A172 (cell line): ENCODE measurements around the gene TLX2. TPM values are rescaled to one million over a fixed set of nuclear protein-coding genes. Genes with fewer than 3 reads are reported as not detected.
A peak's percentile ranks its signal among the peaks of the same experiment; 100 is the strongest.
"Not testable (repeated sequence)": the region's sequence is repeated elsewhere in the genome, so short reads cannot be mapped to it uniquely, and the experiment has no call there.

Source experiments
- DNase-seq: peaks from one replicate; pipeline ENCODE4 v3.0.0-alpha.2; 2015; ENCODE audit warnings: low spot score
- total RNA-seq: library from RNA; depleted of rRNA; stranded (reverse); fragments of >200 nt; shearing (Covaris generic); gene quantifications from 2 replicates; pipeline ENCODE4 v1.2.3, GENCODE V29; 2014; rRNA removed

Gene TLX2
- total RNA-seq, 1 experiment from 2014 or later, result 0.90 TPM

DNA sequence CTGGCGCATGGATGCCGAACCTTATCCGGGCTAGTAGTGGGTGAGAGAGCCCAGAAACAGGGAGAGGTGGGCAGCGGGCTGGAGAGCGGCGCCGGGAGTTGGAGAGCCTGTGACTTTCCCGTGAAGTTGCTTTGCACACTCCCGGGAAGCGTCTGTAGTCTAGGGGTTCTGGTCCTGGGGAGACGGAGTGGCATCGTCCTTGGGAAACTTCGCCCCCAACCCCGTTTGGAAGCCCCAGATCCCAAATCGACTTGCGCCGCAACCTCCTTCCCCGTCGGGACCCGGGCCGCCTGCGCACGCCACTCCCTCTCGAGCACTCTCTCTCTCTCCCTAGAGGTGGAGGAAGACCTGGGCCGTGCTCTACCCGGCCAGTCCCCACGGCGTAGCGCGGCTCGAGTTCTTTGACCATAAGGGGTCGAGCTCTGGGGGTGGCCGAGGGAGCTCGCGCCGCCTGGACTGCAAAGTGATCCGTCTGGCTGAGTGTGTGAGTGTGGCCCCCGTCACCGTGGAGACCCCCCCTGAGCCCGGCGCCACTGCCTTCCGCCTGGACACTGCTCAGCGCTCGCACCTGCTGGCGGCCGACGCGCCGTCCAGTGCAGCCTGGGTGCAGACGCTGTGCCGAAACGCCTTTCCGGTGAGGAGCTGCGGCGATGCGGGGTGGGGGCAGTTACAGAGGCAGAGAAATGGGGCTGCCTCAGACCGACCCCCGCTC, 40.7 kb downstream of the TLX2 start:
- DNase-seq, result peak; percentile 41

DNA sequence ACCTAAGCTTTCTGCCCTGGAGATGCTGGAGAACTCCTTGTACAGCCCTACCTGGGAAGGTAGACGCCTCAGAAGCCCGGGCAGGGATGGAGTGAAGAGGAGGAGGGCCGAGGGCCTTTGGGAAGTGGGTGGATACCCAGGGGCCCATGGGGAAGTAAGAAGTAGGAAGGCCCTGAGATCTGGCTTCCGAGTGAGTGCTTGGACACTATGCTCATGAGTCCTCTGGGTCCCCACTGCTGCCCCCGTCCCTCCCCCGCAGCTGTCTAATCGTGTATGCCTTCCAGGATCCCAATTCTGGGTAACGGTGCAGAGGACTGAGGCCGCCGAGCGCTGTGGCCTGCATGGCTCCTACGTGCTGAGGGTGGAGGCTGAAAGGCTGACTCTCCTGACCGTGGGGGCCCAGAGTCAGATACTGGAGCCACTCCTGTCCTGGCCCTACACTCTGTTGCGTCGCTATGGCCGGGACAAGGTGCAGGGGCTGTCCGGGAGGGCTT, 41.4 kb downstream of the TLX2 start:
- DNase-seq, result no peak

DNA sequence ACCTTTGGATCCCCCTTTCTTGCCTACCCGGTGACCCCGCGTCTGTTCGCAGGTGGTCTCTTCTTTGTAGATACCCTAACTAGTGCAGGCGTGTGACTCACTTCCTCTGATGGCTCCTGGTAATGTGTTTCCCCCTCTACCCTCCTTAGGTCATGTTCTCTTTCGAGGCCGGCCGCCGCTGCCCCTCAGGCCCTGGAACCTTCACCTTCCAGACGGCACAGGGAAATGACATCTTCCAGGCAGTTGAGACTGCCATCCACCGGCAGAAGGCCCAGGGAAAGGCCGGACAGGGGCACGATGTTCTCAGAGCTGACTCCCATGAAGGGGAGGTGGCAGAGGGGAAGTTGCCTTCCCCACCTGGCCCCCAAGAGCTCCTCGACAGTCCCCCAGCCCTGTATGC, 41.9 kb downstream of the TLX2 start:
- DNase-seq, result no peak

DNA sequence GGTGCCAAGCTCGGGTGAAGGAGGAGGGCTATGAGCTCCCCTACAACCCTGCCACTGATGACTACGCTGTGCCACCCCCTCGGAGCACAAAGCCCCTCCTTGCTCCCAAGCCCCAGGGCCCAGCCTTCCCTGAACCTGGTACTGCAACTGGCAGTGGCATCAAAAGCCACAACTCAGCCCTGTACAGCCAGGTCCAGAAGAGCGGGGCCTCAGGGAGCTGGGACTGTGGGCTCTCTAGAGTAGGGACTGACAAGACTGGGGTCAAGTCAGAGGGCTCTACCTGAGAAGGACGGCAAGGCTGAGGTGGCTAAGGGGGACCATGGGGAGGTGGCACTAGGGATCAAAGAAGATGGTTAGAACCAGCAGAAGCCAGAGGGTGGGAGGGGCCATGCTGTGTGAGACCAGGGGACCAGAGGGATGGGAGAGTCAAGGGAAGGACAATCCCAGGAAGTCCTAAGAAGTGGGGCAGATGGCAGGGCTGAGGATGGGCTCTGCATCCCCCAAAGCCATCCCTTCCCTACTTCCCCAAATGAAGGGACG, 42.7 kb downstream of the TLX2 start:
- DNase-seq, result no peak

DNA sequence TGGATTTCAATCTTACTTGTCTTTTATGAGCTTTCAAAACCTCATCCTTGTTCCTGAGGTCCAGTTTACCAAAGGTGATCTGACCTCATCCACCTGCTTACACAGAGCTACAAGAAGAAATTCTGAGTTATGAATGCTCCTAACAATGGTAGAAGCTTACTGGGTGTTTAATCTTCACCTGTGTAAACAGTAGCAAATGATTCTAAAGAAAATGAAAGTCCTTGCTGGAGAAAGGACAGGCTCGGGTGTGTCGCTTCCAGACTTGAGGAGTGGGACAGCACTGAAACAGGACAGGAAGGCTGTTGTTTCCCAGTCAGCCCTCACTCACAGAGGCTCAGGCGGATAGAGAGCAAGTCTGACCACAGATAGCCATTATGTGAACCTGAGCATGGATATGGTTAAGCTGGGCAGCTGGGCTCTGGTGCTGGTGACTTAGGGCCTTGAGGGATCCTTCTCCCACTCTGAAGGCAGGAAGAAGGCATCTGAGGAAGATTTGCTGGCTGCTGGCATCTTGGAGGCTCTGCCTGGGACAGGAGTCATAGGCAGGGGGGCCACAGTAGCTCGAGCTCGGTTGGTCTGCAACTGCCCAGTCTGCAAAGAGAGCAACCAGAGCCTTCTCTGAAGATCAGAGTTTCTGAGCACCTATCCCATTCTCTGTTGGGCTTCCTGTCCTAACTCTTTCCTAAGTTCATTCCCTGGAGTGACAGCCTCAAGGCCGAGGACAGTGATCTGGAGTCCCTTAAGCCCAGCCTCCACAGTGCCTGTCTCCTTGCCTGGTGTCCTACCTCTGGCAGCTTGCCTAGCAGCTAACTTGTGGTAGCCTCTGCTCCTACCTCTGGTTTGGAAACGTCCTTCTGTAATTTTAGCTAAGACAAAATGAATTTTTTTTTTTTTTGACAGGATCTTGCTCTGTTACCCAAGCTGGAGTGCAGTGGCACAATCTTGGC, 44.3 kb downstream of the TLX2 start:
- DNase-seq, result no peak

DNA sequence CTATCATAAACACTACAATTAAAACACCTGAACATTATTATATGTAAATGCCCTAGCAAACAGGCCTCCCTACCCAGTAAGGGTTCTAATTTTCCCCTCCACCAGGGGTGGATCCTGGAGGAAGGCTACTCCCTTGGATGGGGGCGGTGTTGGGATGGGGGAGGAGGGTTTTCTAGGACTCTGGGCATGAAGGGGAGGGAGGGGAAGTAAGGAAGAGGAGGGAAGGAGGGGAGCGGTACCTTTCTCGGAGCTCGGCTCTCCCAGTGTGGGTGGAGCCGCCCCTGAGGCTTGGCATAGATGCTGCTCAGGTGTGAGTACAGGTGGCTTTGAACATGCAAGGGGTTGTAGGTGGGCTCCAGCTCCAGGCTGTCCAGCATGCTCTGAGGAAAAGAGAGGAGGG, 45.7 kb downstream of the TLX2 start:
- no peak for DNase-seq

DNA sequence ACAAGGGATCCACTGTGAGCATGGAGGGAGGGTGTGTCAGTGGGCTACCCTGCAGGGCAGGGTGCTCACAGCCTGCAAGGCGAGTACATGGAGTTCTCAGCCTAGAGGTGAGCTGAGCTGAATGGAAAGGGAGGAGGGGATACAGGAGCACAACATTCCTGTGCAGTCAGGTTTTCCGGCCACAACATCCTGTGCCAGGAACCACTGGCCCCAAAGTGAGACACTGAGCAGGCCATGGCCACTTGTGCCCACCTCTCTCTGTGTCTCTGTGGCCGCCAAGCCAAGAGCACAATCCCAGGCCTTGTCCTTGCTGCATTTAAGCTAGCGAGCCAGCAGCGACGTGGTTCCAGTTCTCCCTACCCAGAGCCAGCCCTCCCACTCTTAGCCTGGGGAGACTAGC, 46.3 kb downstream of the TLX2 start:
- peak; percentile 59 for DNase-seq

DNA sequence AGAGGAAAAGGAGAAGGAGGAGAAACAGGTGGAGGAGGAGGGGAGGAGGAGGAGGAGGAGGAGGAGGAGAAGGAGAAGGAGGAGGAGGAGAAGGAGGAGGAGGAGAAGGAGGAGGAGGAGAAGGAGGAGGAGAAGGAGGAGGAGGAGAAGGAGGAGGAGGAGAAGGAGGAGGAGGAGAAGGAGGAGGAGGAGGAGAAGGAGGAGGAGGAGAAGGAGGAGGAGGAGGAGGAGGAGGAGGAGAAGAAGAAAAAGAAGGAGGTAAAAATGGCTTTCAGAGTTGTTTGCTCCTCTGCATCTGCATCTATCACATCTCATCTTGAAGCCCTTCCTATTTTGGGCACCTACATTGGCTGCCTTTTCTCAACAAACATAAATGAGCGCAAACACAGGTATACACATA, 46.8 kb downstream of the TLX2 start:
- not testable (repeated sequence) for DNase-seq

DNA sequence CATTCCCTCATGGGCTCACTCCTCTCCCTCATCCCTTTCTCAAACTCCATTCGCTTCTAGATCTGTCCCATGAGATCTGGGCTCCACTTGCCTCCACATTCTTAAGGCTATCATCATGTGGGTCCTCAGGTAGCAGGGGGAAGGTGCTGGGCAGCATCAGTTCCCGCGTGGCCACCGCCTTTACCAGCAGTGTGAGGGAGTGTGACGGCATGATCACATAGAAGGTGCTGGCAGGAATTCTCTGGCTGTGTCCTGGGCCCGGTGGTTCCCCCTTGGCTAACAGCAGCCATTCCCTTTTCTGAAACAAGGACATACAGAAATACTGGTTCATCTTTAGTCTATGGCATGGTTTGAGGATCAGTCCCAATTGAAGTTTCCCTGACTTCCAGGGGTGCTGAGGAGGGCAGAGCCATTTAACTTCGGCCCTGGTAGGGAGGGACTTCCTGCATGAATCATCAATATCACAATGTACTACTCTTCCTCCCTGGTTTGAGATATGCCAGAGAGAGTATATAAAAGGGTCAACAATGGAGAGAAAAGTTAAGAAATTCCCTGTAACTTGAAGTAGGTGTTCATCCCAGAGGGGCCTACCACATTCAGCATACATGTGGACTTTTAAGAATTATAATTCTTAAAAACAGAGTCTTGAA, 48.0 kb downstream of the TLX2 start:
- peak; percentile 40 for DNase-seq

DNA sequence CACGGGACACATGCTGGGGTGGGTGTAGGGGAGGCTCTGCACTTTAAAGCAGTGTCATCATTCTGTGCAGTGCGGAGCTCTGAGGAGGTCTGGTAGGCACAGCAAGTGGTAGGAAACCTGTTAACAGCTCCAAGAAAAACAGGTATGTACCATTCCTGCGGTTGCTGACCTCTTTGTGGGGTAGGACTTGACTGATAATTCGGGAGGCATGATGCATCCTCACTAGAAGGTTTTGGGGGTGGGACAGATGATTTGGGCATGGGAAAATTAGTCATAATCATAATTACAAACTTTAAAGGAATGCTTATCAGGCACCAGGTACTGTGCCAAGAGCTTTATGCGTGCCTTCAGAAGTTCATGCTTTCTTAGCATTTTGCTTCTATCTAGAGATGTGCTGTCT, 50.0 kb downstream of the TLX2 start:
- DNase-seq, result peak; percentile 92

DNA sequence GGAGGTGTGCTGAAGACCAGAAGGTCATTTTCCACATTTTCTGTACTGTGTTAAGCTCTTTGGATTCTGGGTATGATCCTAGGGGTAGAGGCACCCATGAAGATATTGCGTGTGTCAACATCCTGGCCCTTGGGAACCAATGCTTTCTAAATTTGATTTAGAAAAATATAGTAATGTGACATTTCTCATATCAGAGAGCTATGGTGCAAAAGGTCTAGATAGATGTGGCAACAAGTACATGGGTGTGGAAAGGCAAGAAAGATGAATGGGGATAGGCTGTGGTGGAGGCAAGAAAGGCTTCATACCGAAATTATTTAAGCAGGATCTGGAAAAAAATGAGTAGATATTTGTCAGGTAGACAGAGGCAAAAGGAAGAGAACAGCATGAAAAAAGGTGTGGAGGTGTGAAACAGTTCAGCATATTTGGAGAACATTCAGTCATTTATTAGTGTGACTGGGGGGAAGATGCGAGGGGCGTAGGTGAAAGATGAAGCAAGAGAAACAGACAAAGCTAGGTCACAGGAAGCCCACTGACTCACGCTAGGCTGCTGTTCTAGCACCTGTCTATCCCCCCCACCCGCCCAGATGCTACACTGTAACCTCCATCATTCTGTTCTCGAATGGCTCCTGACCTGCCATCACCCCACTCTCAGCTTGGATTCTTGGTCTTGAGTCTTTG, 52.0 kb downstream of the TLX2 start:
- DNase-seq, result no peak

DNA sequence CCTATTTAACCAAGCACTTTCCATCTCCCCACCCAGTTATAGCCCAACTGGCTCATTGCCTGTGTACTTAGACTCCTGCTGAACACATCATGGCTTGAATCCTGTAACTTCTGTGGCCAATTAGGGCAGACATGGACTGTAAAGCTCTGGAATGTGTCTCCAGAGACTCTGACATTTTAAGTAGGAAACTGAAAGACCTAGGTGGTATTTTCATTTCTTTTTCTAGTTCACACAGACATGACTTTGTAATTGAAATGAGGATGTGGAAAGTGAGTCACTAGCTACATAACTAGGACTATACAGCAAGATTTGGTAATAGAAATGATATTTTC, 52.5 kb downstream of the TLX2 start:
- peak; percentile 83 for DNase-seq

Other genes with a start within 250 kb of the TLX2 start
- gene SLC4A5, start 171.0 kb upstream of the TLX2 start, total RNA-seq, result 0.07 TPM in 1 of 2 replicates, not detected in the other
- 105 and 123 TPM in 2 replicates for gene DCTN1, start 134.1 kb upstream of the TLX2 start, total RNA-seq
- gene C2orf81, start 92.8 kb upstream of the TLX2 start, total RNA-seq, result 2.3 and 3.5 TPM in 2 replicates
- 72.9 and 84.5 TPM in 2 replicates for gene WDR54, start 92.7 kb upstream of the TLX2 start, total RNA-seq
- gene RTKN, start 72.5 kb upstream of the TLX2 start, total RNA-seq, result 23.1 and 33.3 TPM in 2 replicates
- gene INO80B, start 59.4 kb upstream of the TLX2 start, total RNA-seq, result 5.9 and 7.9 TPM in 2 replicates
- 49.0 and 52.3 TPM in 2 replicates for gene WBP1, start 56.0 kb upstream of the TLX2 start, total RNA-seq
- 66.6 and 71.4 TPM in 2 replicates for gene MOGS, start 49.1 kb upstream of the TLX2 start, total RNA-seq
- 30.2 and 39.1 TPM in 2 replicates for gene MRPL53, start 41.8 kb upstream of the TLX2 start, total RNA-seq
- gene CCDC142, start 31.5 kb upstream of the TLX2 start, total RNA-seq, result 11.7 and 12.5 TPM in 2 replicates
- gene TTC31, start 31.4 kb upstream of the TLX2 start, total RNA-seq, result 14.7 and 16.5 TPM in 2 replicates
- 0.45 TPM in 1 of 2 replicates, not detected in the other for gene LBX2, start 14.8 kb upstream of the TLX2 start, total RNA-seq
- 33.9 and 67.3 TPM in 2 replicates for gene PCGF1, start 6.8 kb upstream of the TLX2 start, total RNA-seq
- 0.17 TPM in 1 of 2 replicates, not detected in the other for gene DQX1, start 11.8 kb downstream of the TLX2 start, total RNA-seq
- 150 and 194 TPM in 2 replicates for gene AUP1, start 15.3 kb downstream of the TLX2 start, total RNA-seq
- gene HTRA2, start 15.5 kb downstream of the TLX2 start, total RNA-seq, result 58.0 and 70.3 TPM in 2 replicates
- gene LOXL3, start 39.5 kb downstream of the TLX2 start, total RNA-seq, result 3.2 TPM in 2 replicates
- 17.3 and 24.8 TPM in 2 replicates for gene DOK1, start 40.3 kb downstream of the TLX2 start, total RNA-seq
- gene M1AP, start 133.9 kb downstream of the TLX2 start, total RNA-seq, result not detected in 2 replicates
- gene SEMA4F, start 139.8 kb downstream of the TLX2 start, total RNA-seq, result 14.6 and 39.2 TPM in 2 replicates